Subcutaneous adipose tissue (tissue), 4 donors: ENCODE data around the gene RASA3. TPM values are rescaled to one million over a fixed set of nuclear protein-coding genes. Genes with fewer than 3 reads are reported as not detected.

Experiments
- CTCF ChIP-seq: fragments of 450-650 bp; IDR thresholded peaks from one replicate; pipeline ENCODE4 v1.5.1; 2016; ENCODE audit warnings: low read depth, mild to moderate bottlenecking, control low read depth, antibody characterized with exemption, moderate library complexity
- total RNA-seq, 4 donors: library from RNA; depleted of rRNA; stranded (reverse); fragments of >200 nt; gene quantifications; one replicate each; pipeline ENCODE4 v1.1.0, GENCODE V29; 2016

The RASA3 gene
- total RNA-seq, 4 donors from 2014 or later = 36.9 to 70.1 (median 46.3) TPM

DNA sequence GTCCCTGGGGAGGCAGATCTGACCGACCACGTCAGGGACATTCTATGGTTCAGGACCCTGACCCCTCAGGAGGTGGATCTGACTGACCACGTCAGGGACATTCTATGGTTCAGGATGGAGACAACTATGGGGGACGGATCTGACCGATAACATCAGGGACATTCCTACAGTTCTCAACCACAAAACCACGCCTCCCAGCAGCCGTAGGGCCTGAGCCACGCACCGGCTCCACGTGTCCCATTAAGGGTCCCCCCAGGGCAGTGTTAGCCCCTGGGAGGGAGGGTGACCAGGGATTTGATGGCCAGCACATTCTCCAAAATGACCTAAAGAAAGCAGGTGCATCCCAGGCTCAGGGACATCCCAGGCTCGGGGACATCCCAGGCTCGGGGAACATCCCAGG, 109.5 kb downstream of the RASA3 start:
- TF ChIP-seq CTCF = no peak

- no peak for TF ChIP-seq CTCF
Observed at GRCh38 chr13:114022309-114022669, 110.1 kb downstream of the RASA3 start.

DNA sequence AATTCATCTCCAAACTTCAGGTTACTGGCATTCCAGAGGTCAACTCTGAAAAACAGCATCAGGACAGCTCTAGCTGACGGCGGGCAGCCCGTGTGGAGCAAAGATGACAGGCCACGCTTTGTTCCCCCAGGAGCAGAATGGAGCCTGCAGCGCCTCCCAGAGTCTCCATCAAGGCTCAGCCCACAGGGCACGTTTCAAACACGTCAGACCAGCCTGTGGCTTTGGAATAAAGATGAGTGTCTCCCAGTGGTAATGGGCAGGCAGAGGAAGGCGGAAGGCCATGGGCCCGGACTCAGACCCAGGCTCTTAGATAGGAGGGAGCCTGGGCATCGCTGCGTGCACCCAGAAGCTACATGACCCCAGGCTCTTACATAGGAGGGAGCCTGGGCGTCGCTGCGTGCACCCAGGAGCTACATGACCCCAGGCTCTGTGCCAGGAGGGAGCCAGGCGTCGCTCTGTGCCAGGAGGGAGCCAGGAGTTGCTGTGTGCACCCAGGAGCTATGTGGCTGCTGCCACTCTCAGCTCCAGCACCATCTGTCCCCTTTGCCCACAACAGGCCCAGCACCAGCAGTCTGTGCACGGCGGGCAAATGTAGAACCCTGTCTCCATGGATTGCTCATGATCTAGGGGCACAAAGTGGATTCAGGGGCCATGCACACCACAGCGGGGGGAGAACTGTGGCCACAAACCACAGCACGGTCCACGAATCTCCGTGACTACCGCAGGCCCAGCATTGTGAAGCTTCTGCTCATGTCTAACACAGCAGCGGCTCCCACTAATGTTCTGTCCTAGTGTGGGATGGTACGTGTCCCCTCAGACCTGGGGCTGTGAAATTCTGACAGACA, 110.7 kb downstream of the RASA3 start:
- no peak for TF ChIP-seq CTCF

DNA sequence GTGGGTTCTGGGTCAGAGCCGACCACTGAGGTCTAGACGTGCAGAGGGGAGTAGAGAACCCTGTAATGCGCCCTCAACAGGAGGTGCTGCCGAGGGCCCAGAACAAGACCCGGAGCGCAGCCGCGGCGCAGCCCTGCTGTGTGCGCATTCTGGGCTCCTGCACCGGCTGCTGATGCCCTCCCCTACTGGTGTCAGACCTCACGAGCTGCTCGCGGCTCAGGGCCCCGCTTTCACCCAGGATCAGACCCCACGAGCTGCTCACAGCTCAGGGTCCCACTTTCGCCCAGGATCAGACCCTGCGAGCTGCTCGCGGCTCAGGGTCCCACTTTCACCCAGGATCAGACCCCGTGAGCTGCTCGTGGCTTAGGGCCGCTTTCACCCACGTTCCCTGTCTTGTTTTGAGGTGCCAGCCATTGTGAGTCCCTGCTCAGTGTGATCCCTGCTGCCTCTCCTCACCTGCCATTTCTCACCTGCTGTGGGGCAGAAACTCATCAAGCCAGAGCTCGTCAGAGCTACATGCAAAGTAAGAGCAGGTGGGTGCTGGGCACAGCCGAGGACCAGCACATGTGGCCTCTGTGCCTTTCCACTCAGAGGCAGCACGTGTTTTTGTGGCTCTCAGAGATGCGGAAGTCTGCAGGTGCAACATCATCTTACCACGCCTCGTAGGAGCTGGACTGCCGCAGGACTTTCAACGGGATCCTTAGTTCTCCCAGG, 111.5 kb downstream of the RASA3 start:
- no peak for TF ChIP-seq CTCF

DNA sequence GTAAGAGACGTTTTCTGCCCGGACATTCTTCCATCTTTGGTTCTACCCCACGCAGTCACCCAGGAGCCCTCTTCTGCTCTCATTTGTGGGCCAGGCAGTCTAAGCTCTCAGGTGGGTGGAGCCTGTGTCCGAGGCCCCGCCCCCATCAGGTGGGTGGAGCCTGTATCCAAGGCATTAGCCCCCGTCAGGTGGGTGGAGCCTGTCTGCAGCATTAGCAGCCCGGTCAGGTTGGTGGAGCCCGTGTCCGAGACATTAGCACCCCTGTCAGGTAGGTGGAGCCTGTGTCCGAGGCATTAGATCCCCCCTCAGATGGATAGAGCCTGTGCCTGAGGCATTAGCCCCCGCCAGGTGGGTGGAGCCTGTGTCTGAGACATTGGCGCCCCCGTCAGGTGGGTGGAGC, 113.1 kb downstream of the RASA3 start:
- TF ChIP-seq CTCF = no peak

GRCh38 chr13:114018461-114019055, 113.9 kb downstream of the RASA3 start:
- no peak for TF ChIP-seq CTCF

DNA sequence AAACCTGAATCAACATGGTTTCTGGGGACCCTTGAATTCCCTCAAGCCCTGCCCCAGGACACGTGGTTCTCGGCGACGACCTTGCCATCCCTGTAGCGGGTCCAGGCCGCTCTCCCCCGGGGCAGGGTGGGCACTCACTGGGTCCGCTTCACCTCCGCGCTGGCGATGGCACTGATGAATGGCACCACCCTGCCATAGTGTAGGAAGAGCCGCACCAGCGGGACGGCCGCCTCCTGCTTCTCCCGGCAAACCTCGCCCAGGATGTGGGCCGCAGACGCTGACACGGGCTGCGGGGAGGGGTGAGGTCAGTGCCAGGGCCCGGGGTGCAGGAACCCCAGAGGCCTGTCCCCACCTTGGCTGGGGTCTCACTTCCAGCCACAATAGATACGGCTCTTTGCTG, 114.5 kb downstream of the RASA3 start:
- TF ChIP-seq CTCF = no peak
